Myometrial cell (primary cell): ENCODE results near the gene KLLN. TPM values are rescaled to one million over a fixed set of nuclear protein-coding genes. Genes with fewer than 3 reads are reported as not detected.

Experiments used
- total RNA-seq: library from RNA; depleted of rRNA; stranded (reverse); fragments of >200 nt; gene quantifications from 2 replicates; pipeline ENCODE4 v1.2.3, GENCODE V29; 2015

Gene KLLN
- under 0.01 and 0.71 TPM in 2 replicates for total RNA-seq

GRCh38 chr10:87863053-87863943 is at the start of gene KLLN, which contains the start of gene PTEN:
KLLN (minus strand) TSS chr10:87863533; CDS start chr10:87862487, 1,046 bp downstream.
PTEN (plus strand) TSS chr10:87863625; CDS start chr10:87864470, 845 bp downstream.

DNA sequence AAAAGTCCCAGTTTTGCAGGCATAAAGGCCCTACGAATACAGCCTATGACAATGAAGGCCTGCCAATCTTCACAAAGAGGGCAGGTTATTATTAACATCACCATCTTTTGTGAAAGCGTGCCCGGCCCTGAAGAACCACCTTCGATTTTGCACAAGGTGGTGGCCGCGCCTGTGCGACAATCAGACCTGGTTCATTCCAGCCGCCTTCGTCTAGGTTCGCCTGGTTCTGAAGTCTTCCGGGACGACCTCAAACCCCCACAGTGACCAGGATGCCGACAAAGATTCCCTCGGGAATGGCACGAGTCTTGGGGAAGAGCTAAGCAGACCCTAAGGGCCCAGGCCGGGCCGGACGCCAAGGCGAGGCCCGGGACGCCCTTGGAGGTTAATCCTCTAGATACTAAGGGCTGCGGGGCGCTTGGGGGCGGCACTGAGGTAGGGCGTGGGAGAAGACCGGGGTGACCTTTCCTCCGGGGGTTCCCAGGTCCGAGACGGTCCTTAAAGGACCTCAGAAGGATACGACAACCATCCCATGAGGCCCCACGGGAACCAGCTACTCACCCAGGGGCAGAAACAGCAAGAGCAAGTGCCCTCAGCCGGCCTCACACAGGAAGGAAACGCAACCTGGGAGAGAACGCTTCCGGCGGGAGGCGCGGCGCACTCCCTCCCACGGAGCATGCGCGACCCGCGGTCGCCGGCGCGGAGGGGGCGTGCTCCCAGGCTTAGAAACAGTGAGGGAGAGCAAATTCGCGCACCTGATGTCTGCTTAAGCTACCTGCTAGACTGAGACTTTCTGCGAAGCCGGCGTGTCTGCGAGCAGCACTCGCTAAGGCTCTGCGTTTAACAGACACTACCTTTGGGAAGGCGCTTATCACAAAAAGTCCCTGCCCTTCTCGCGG is 45.5 kb downstream of the KLLN start, which contains the start of gene ATAD1:
Gene ATAD1 (minus strand): TSS at position 618 of the 896 bp plus-strand sequence. CDS start 3,627 bp downstream, outside the sequence.

Other genes starting within 250 kb of the KLLN start
- 122 TPM in 2 replicates for gene PAPSS2, start 203.7 kb downstream of the KLLN start, total RNA-seq
- 23.1 and 31.5 TPM in 2 replicates for gene ATAD1, start 45.3 kb downstream of the KLLN start, total RNA-seq
- gene PTEN, start 92 bp upstream of the KLLN start, total RNA-seq = 40.9 and 59.5 TPM in 2 replicates